Measurements from ENCODE around the gene IL17RC.

IL17RC gene

DNA sequence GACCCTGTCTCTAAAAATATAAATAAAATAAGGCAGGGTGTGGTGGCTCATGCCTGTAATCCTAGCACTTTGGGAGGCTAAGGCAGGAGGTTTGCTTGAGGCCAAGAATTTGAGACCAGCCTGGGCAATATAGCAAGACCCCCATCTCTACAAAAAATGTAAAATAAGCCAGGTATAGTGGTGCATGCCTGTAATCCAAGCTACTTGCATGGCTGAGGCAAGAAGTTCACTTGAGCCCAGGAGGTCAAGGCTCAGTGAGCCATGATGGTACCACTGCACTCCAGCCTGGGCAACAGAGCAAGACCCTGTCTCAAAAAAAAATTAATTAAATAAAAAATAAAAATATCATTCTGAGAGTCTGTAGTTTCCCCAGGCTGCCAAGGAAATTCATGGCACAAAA is 30.6 kb upstream of the IL17RC start:
- TF ChIP-seq CTCF (IDR thresholded peaks at IDR 0.05; ENCODE audit: borderline replicate concordance, control extremely low read depth, extremely low read depth, insufficient read depth, missing control alignments): no peak
- no peak for DNase-seq (ENCODE audit: low spot score)
- in situ Hi-C loops (cut with MboI; ENCODE audit: low sequenced_read_pairs, unreplicated experiment): no loop called here

DNA sequence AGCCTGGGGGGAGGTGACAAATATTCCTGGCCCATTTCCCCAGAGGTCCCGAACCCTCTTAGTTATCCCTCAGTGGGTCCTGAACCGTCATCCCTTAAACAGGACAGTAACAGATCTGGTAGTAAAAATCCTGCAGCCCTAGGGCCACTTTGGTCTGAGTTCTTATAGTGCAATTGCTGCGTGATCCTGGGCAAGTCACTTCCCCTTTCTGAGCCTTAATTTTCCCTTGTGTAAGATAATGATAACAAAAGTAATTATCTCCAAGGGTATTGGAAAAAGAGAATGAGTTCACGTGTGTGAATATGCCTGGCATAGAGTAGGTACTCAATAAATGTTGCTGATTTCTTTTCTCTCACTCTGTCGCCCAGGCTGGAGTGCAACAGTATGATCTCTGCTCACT is 29.4 kb upstream of the IL17RC start:
- DNase-seq (ENCODE audit: low spot score): no peak
- in situ Hi-C loops (cut with MboI; ENCODE audit: low sequenced_read_pairs, unreplicated experiment): no loop called here
- no peak for TF ChIP-seq CTCF (IDR thresholded peaks at IDR 0.05; ENCODE audit: borderline replicate concordance, control extremely low read depth, extremely low read depth, insufficient read depth, missing control alignments)

GRCh38 chr3:9888540-9888939 is 28.4 kb upstream of the IL17RC start:
- DNase-seq (ENCODE audit: low spot score): no peak
- in situ Hi-C loops (cut with MboI; ENCODE audit: low sequenced_read_pairs, unreplicated experiment): no loop called here
- TF ChIP-seq CTCF (IDR thresholded peaks at IDR 0.05; ENCODE audit: borderline replicate concordance, control extremely low read depth, extremely low read depth, insufficient read depth, missing control alignments): no peak

GRCh38 chr3:9889405-9889804 is 27.5 kb upstream of the IL17RC start:
- DNase-seq (ENCODE audit: low spot score): no peak
- no peak for TF ChIP-seq CTCF (IDR thresholded peaks at IDR 0.05; ENCODE audit: borderline replicate concordance, control extremely low read depth, extremely low read depth, insufficient read depth, missing control alignments)
- in situ Hi-C loops (cut with MboI; ENCODE audit: low sequenced_read_pairs, unreplicated experiment): no loop called here

GRCh38 chr3:9890249-9891071 is 26.4 kb upstream of the IL17RC start, which contains the start of gene JAGN1:
Gene JAGN1, plus strand, starts transcription at chr3:9890610. Its CDS starts 113 bp downstream, at chr3:9890723.
- in situ Hi-C loops (cut with MboI; ENCODE audit: low sequenced_read_pairs, unreplicated experiment): no loop called here
- peak; percentile 96 for DNase-seq (ENCODE audit: low spot score)
- peak; percentile 1 for TF ChIP-seq CTCF (IDR thresholded peaks at IDR 0.05; ENCODE audit: borderline replicate concordance, control extremely low read depth, extremely low read depth, insufficient read depth, missing control alignments)

- in situ Hi-C loops (cut with MboI; ENCODE audit: low sequenced_read_pairs, unreplicated experiment): no loop called here
- DNase-seq (ENCODE audit: low spot score): no peak
- TF ChIP-seq CTCF (IDR thresholded peaks at IDR 0.05; ENCODE audit: borderline replicate concordance, control extremely low read depth, extremely low read depth, insufficient read depth, missing control alignments): no peak
These were observed 25.8 kb upstream of the IL17RC start for GRCh38 chr3:9891072-9891622.
